MM.1S (cell line): ENCODE results near the gene PLEKHA5.

Experiments used
- DNase-seq: peaks from one replicate; pipeline ENCODE4 v3.0.0-alpha.2; 2015
- H2AFZ ChIP-seq: fragments of 300-600 bp; sonication (generic); 2 replicates; pipeline ENCODE4 v1.6.0; 2016; ENCODE audit warnings: antibody characterized with exemption, low read length
- H3F3A ChIP-seq: fragments of 300-600 bp; sonication (generic); 2 replicates; pipeline ENCODE4 v1.6.1; 2016; ENCODE audit warnings: mild to moderate bottlenecking, antibody characterized with exemption, low read length, moderate library complexity, mixed read lengths; ENCODE audit not compliant: insufficient read depth
- H3K27ac ChIP-seq: fragments of 300-600 bp; sonication (generic); 2 replicates; pipeline ENCODE4 v1.5.1; 2016; ENCODE audit warnings: mild to moderate bottlenecking, low read length
- H3K27me3 ChIP-seq: fragments of 300-600 bp; sonication (generic); replicated peaks from 2 replicates; pipeline ENCODE4 v1.6.0; 2016; ENCODE audit warnings: low read length; ENCODE audit not compliant: insufficient read depth
- H3K36me3 ChIP-seq: fragments of 300-600 bp; sonication (generic); replicated peaks from 2 replicates; pipeline ENCODE4 v1.6.1; 2016; ENCODE audit warnings: mild to moderate bottlenecking, low read length, mixed read lengths; ENCODE audit not compliant: insufficient read depth
- H3K4me1 ChIP-seq: fragments of 300-600 bp; sonication (generic); 2 replicates; pipeline ENCODE4 v1.6.1; 2016; ENCODE audit warnings: low read length, mixed read lengths
- H3K4me2 ChIP-seq: fragments of 300-600 bp; sonication (generic); 2 replicates; pipeline ENCODE4 v1.6.0; 2016; ENCODE audit warnings: low read depth, low read length
- H3K4me3 ChIP-seq: fragments of 300-600 bp; sonication (generic); 2 replicates; pipeline ENCODE4 v1.5.1; 2016; ENCODE audit warnings: low read length, mixed read lengths
- H3K79me2 ChIP-seq: fragments of 300-600 bp; sonication (generic); 2 replicates; pipeline ENCODE4 v1.6.1; 2016; ENCODE audit warnings: mixed run types, low read length, mixed read lengths
- H3K9ac ChIP-seq: fragments of 300-600 bp; sonication (generic); 2 replicates; pipeline ENCODE4 v1.6.1; 2016; ENCODE audit warnings: low read length, mixed read lengths
- H3K9me2 ChIP-seq: fragments of 300-600 bp; sonication (generic); replicated peaks from 2 replicates; pipeline ENCODE4 v1.6.1; 2016; ENCODE audit warnings: mild to moderate bottlenecking, low read length, mixed read lengths; ENCODE audit not compliant: insufficient read depth
- H3K9me3 ChIP-seq: fragments of 300-600 bp; sonication (generic); replicated peaks from 2 replicates; pipeline ENCODE4 v1.6.1; 2016; ENCODE audit warnings: mild to moderate bottlenecking, low read length, mixed read lengths; ENCODE audit not compliant: insufficient read depth
- H4K20me1 ChIP-seq: fragments of 300-600 bp; sonication (generic); 2 replicates; pipeline ENCODE4 v1.6.1; 2016; ENCODE audit warnings: mild to moderate bottlenecking, low read length, moderate library complexity, mixed read lengths; ENCODE audit not compliant: insufficient read depth
- CTCF ChIP-seq: fragments of 300-600 bp; sonication (generic); IDR thresholded peaks from 2 replicates; pipeline ENCODE4 v1.5.1; 2016; ENCODE audit warnings: antibody characterized with exemption, low read length, mixed read lengths
- EZH2 ChIP-seq: fragments of 300-600 bp; sonication (generic); optimal IDR thresholded peaks from 2 replicates; pipeline ENCODE3; 2017; ENCODE audit warnings: low read depth, mild to moderate bottlenecking, antibody characterized with exemption, low read length, mixed read lengths
- EZH2phosphoT487 ChIP-seq: fragments of 300-600 bp; sonication (generic); IDR thresholded peaks from 2 replicates; pipeline ENCODE4 v1.6.1; 2018; ENCODE audit warnings: antibody characterized with exemption, low read length

The PLEKHA5 gene

GRCh38 chr12:19323805-19324204, 194.3 kb downstream of the PLEKHA5 start:
- Histone ChIP-seq H3K79me2 (no peaks in the 10 kb centered on the region), H3K9ac (no peak overlapping the region), H3K4me2 (no peak overlapping the region), H3K27me3 (no peaks in the 10 kb centered on the region), H3K9me2 (no peaks in the 10 kb centered on the region), H3K27ac (no peak overlapping the region), H3K9me3 (no peaks in the 10 kb centered on the region), H3K4me3 (no peak overlapping the region), H3K4me1 (no peaks in the 10 kb centered on the region), H3F3A (no peaks in the 10 kb centered on the region), H4K20me1 (no peaks in the 10 kb centered on the region), H2AFZ (no peak overlapping the region), H3K36me3 (no peaks in the 10 kb centered on the region)
- no peak for DNase-seq
- no peak for TF ChIP-seq EZH2
- TF ChIP-seq CTCF, result no peak
- no peak for TF ChIP-seq EZH2phosphoT487

GRCh38 chr12:19326102-19326501, 196.6 kb downstream of the PLEKHA5 start:
- Histone ChIP-seq H4K20me1 (no peaks in the 10 kb centered on the region), H3K9ac (no peak overlapping the region), H3K27ac (no peak overlapping the region), H3K9me3 (no peaks in the 10 kb centered on the region), H3K27me3 (no peaks in the 10 kb centered on the region), H3K9me2 (no peaks in the 10 kb centered on the region), H2AFZ (no peak overlapping the region), H3K36me3 (no peaks in the 10 kb centered on the region), H3K4me1 (no peaks in the 10 kb centered on the region), H3K4me2 (no peak overlapping the region), H3F3A (no peaks in the 10 kb centered on the region), H3K4me3 (no peak overlapping the region), H3K79me2 (no peaks in the 10 kb centered on the region)
- DNase-seq, result no peak
- TF ChIP-seq EZH2phosphoT487 (no peak), EZH2 (no peak)

GRCh38 chr12:19332196-19332595, 202.7 kb downstream of the PLEKHA5 start:
- no peak for DNase-seq
- H3F3A ChIP-seq, result no peaks in the 10 kb centered on the region
- no peaks in the 10 kb centered on the region for H3K36me3 ChIP-seq

More at GRCh38 chr12:19332196-19332595, 202.7 kb downstream of the PLEKHA5 start:
- Histone ChIP-seq H3K4me3 (no peak overlapping the region), H3K4me2 (no peak overlapping the region), H3K4me1 (no peaks in the 10 kb centered on the region), H3K9me3 (no peaks in the 10 kb centered on the region), H2AFZ (no peak overlapping the region), H3K27ac (no peak overlapping the region), H3K27me3 (no peaks in the 10 kb centered on the region), H3K9ac (no peak overlapping the region), H4K20me1 (no peaks in the 10 kb centered on the region), H3K79me2 (no peaks in the 10 kb centered on the region), H3K9me2 (no peaks in the 10 kb centered on the region)
- TF ChIP-seq EZH2 (no peak), CTCF (no peak), EZH2phosphoT487 (no peak)
